Activated CD8-positive, alpha-beta memory T cell treated with anti-CD3 and anti-CD28 coated beads, Interleukin-2, amount 50 U/mL, for 48 hours (primary cell): Measurements from ENCODE around the gene SYS1.

ENCODE experiments used
- DNase-seq: peaks from one replicate; pipeline ENCODE4 v3.0.0-alpha.2; 2020

Gene SYS1

DNA sequence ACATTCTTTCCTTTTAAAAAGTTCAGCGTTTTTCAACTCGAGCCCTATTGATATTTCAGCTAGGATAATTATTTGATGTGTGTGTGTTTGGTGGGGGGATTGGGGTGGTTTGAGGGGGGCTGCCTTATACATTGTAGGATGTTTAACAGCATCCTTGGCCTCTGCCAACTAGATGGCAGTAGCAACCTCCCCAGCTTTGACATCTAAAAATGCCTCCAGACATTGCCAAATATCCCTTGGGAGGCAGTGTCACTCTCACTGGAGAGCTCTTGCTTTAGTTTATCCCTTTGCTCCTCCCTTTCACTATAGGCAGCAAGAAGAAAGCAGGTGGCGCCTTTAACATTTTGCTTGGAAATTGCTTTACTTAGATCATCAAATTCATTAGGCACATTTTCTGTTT lies 29.8 kb downstream of the SYS1 start:
- no peak for DNase-seq

GRCh38 chr20:45394221-45395113 lies 31.5 kb downstream of the SYS1 start:
- no peak for DNase-seq

DNA sequence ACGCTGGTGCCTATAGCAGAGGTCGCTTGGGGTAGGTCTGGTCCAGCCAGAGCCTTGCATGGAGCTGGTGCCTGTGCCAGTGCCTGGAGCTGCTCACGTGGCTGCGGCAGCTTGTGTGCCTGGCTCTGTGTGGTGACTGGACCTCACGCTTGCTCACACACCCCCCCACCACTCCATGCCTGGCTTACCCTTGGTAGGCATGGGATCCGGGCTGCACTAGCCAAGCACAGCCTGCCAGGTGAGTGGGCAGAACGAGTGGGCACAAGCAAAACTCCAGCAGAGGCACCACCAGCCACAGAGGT lies 32.1 kb downstream of the SYS1 start:
- DNase-seq = no peak

- no peak for DNase-seq
Observed at GRCh38 chr20:45399018-45399417, 36.1 kb downstream of the SYS1 start.

DNA sequence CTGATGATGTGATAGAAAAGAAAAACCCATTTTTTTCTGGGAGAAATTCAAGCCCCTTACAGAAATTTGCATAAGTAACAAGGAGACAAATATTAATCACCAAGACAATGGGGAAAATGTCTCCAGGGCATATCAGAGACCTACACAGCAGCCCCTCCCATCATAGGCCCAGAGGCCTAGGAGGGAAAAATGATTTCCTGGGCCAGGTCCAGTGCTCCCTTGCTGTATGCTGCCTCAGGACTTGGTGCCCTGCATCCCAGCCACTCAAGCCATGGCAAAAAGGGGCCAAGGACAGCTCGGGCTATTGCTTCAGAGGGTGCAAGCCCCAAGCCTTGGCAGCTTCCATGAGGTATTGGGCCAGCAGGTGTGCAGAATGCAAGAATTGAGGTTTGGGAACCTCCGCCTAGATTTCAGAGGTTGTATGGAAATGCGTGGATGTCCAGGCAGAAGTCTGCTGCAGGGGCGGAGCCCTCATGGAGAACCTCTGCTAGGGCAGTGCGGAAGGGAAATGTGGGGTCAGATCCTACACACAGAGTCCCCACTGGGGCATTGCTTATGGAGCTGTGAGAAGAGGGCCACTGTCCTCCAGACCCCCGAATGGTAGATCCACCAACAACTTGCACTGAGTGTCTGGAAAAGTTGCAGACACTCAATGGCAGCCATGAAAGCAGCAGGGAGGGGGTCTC lies 37.5 kb downstream of the SYS1 start:
- DNase-seq = no peak

DNA sequence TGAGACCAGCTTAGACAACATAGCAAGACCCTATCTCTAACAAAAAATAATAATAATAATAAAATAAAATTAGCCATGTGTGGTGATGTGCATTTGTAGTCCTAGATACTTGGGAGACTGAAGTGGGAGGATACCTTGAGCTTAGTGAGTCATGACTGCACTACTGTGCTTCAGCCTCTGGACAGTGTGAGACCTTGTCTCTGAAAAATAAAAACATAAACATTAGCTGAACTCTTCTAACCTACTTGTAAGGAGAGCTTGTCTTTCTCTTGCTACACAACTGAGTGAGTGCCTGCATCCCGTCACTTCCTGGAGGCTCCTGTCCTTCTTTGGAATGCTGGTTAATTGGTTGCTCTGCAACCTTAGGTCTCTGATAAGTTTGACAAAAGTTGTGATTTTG lies 40.0 kb downstream of the SYS1 start:
- no peak for DNase-seq

DNA sequence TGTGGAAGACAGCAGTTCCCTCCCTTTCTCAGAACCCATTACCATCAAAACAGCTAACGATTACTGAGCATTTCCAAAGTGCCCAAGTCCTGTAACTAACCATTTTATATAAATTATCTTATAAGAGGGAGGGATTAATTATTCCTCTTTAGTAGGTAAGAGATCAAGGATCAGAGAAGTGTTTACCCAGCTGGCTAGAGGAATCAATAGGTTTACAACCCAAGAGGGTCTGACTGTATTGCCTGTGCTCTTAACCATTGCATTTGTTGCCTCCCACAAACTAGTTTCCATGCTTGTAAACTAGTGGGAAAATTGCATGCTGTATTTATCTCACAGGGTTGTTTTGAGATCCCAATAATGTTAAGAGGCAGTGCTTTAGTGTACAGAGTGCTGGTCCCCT lies 41.5 kb downstream of the SYS1 start:
- no peak for DNase-seq

GRCh38 chr20:45405571-45406259 lies 42.8 kb downstream of the SYS1 start:
- DNase-seq = no peak

- peak; percentile 76 for DNase-seq
Observed at GRCh38 chr20:45406260-45407066, 43.5 kb downstream of the SYS1 start.

DNA sequence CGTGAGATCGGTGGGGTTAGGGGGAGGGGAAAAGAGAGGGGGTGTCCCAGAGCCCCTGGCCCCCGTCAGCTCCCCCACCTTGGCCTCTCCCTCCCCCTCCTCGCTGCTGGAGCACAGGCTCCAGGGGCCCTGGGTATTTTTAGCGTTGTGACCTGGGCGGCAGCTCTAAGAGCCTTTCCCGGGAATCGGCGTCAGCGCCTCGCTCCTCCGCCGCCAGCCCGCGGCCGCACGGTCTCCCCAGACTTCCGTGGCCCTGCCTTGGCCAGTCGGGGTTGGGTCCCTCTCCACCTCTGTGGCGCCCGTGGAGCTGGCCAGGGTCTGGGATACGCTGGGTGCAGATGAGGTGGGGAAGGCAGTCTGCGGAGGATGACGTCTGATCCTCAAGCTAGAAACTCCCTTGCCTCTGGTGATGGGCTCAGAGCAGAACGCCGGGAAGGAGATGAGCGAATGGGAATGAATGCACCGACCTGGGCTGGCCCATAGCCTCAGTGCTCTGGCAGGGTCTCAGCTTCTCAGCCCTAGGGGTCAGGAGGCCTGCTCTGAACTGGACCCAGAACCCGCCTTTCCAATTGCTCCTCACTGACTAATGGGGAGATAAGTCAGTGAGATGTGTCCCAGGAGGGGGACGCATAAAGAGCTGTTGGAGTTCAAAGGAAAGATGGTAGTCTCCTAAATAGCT lies 44.2 kb downstream of the SYS1 start:
- no peak for DNase-seq

DNA sequence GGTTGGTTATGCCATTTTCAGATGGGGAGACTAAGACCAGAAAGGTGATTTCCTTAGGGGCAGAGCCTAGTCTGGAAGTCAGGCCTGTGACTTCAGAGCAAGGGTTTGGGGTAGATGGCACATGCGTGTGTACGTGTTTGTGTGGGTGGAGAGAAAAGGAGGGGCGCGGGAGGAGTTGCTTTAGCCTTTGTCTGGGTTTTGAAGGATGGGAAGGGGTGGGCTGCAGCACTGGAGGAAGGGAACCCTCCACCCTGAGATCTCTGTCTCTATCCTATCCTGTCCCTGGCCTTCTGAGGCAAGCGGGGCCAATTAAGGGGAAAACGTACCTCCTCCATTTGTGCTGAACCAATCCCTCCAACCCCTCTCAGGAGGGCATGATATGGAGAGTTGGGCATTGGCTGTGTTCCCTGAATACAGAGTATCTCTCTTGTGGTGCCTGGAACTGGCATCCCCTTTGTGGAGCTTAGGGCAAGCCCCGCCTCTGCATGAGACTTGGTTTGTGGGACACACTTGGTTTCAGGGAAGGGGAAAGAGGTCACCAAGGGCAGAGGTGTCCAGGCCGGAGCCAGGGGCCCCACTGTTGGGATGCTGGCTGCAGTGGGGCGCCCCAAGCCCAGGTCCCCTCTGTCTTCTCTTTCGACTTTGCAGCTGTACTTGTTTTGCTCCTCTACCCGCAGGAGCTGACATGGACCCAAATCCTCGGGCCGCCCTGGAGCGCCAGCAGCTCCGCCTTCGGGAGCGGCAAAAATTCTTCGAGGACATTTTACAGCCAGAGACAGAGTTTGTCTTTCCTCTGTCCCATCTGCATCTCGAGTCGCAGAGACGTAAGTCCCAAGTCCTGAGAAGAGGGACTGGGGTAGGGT lies 45.1 kb downstream of the SYS1 start, which contains the start of gene DBNDD2:
TSS of gene DBNDD2 (plus strand) at position 507 of the 863 bp plus-strand sequence. CDS start at position 686, 179 bp downstream.
- DNase-seq = no peak

GRCh38 chr20:45408646-45409213 lies 45.8 kb downstream of the SYS1 start:
- DNase-seq = no peak

DNA sequence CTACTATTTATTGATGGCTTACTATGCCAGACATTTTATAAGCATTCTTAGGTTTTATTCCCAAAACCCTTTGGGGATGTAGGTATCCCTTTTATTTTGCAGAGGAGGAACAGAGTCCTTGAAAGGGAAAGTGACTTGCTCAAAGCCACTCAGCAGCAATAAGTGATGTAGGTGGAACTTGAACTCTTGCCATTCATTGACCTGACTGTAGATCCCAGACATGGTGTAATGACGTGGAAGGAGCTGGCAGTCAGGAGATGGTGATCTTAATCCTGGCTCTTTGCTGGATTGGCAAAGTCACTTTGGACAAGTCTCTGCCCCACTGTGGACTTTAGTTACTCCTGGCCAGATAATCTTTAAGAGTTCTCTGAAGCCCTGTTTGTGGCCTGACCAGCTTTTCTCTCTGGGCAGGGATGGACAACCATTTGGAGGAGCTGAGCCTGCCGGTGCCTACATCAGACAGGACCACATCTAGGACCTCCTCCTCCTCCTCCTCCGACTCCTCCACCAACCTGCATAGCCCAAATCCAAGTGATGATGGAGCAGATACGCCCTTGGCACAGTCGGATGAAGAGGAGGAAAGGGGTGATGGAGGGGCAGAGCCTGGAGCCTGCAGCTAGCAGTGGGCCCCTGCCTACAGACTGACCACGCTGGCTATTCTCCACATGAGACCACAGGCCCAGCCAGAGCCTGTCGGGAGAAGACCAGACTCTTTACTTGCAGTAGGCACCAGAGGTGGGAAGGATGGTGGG lies 46.7 kb downstream of the SYS1 start:
- no peak for DNase-seq

GRCh38 chr20:45410887-45411286 lies 47.9 kb downstream of the SYS1 start:
- no peak for DNase-seq

DNA sequence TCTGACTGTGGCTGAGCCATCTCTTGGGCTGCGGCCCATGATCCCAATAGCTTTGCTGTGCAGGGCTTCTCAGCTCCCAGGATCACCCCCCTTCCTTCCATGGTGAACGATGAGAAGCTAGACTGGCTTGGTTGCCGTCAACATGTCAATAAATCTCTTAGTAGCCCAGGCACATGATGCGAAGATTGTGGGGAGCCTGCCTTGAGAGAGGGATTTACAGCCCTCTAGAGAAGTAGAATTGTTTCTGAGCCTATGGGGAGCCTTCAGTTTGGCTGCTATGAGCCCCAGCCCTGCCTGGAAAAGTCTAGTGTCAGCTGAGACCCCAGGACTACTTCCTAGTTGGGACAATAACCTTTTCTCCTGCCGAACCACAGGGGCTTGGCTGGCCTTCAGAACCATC lies 49.7 kb downstream of the SYS1 start:
- DNase-seq = no peak

GRCh38 chr20:45413479-45413878 lies 50.5 kb downstream of the SYS1 start:
- DNase-seq = no peak

DNA sequence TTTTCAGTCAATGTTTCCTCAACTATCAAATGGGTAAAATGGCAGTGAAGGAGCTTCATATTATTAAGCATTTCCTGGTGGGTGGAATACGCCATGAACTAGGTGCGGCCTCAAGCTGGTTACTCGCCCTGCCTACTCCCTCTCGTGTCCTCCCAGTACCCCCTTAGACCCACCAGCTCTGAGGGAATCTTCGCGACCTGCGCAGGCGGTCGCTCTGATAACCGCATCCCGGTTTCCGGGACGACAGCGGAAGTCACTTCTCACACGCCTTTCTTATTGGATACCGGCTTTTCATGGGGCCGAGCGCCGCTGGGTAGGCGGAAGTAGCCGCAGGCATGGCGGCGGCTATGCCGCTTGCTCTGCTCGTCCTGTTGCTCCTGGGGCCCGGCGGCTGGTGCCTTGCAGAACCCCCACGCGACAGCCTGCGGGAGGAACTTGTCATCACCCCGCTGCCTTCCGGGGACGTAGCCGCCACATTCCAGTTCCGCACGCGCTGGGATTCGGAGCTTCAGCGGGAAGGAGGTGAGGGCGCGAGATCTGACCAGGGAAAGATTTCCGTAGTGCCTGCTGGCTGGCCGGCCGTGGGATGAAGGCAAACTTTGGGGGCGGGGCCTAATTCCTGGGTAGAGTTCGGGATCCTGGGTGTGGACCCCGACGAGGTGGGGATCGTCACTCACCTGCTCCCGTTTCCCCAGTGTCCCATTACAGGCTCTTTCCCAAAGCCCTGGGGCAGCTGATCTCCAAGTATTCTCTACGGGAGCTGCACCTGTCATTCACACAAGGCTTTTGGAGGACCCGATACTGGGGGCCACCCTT lies 53.1 kb downstream of the SYS1 start, which contains the start of gene PIGT:
TSS of gene PIGT (plus strand) at position 320 of the 816 bp plus-strand sequence. CDS start at position 336, 16 bp downstream.
- peak; percentile 91 for DNase-seq

DNA sequence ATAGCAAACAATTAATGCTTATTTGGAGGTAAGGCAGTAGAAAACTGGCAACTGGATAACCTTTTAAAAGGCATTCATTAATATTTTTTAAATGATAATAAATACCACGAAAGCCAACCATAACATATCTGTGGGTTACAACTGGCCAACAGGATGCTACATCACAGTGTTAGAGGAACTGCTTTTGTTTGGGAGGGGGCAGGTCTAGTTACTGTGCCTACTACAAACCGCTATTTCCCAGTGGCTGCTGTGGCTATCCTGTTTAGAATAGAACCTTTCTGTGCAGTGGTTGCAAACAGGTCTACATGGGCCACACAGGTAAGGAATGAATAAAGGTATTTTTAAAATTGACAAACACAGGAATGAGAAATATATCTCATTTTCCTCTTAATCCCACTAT lies 54.0 kb downstream of the SYS1 start:
- DNase-seq = no peak
